Smooth muscle cell (in vitro differentiated cells): ENCODE results near the gene GFOD1. TPM values are rescaled to one million over a fixed set of nuclear protein-coding genes. Genes with fewer than 3 reads are reported as not detected.

ENCODE experiments used
- DNase-seq: peaks from one replicate; lab custom pipeline; 2025; ENCODE audit not compliant: unreplicated experiment; lab: John Stamatoyannopoulos, UW
- H2AFZ ChIP-seq: fragments of 200-600 bp; sonication (generic); 2 replicates; pipeline ENCODE4 v1.6.0; 2016; ENCODE audit warnings: antibody characterized with exemption, low read depth, mild to moderate bottlenecking
- H3F3A ChIP-seq: fragments of 200-600 bp; sonication (generic); 2 replicates; pipeline ENCODE4 v1.6.0; 2017; ENCODE audit warnings: antibody characterized with exemption, low read depth
- H3K27ac ChIP-seq: fragments of 200-600 bp; sonication (generic); 2 replicates; pipeline ENCODE4 v1.5.1; 2016; ENCODE audit warnings: low read depth, mild to moderate bottlenecking
- H3K27me3 ChIP-seq: fragments of 200-600 bp; sonication (generic); 2 replicates; pipeline ENCODE4 v1.6.1; 2016; ENCODE audit warnings: low read depth, mild to moderate bottlenecking
- H3K36me3 ChIP-seq: fragments of 200-600 bp; sonication (generic); 2 replicates; pipeline ENCODE4 v1.5.1; 2016; ENCODE audit warnings: low read depth
- H3K4me1 ChIP-seq: fragments of 200-600 bp; sonication (generic); 2 replicates; pipeline ENCODE4 v1.5.1; 2016; ENCODE audit warnings: low read depth
- H3K4me2 ChIP-seq: fragments of 200-600 bp; sonication (generic); 2 replicates; pipeline ENCODE4 v1.6.0; 2016; ENCODE audit warnings: mild to moderate bottlenecking
- H3K4me3 ChIP-seq: fragments of 200-600 bp; sonication (generic); 2 replicates; pipeline ENCODE4 v1.5.1; 2016; ENCODE audit warnings: mild to moderate bottlenecking
- H3K79me2 ChIP-seq: fragments of 200-600 bp; sonication (generic); 2 replicates; pipeline ENCODE4 v1.6.0; 2016; ENCODE audit warnings: low read depth, mild to moderate bottlenecking
- H3K9ac ChIP-seq: fragments of 200-600 bp; sonication (generic); 2 replicates; pipeline ENCODE4 v1.6.0; 2016; ENCODE audit warnings: low read depth
- H3K9me3 ChIP-seq: fragments of 200-600 bp; sonication (generic); replicated peaks from 2 replicates; pipeline ENCODE4 v1.5.1; 2016; ENCODE audit warnings: low read depth
- H4K20me1 ChIP-seq: fragments of 200-600 bp; sonication (generic); 2 replicates; pipeline ENCODE4 v1.6.0; 2016; ENCODE audit warnings: low read depth
- CTCF ChIP-seq: fragments of 200-600 bp; sonication (generic); IDR thresholded peaks from 2 replicates; pipeline ENCODE4 v1.5.1; 2017; ENCODE audit warnings: borderline replicate concordance, mild to moderate bottlenecking, antibody characterized with exemption; ENCODE audit not compliant: insufficient read depth, poor library complexity, severe bottlenecking
- whole genome bisulfite sequencing: methylation state at CpG from one replicate; pipeline ENCODE4 v1.1.7; 2016; ENCODE audit warnings: low lambda C conversion rate; 5-methylcytosine and 5-hydroxymethylcytosine counted together
- polyA plus RNA-seq: library from polyadenylated mRNA; unstranded; fragments of >200 nt; fragmentation: Nextera tagmentation; extraction: Ambion mirVana; gene quantifications from 2 replicates; pipeline ENCODE4 v1.2.1, GENCODE V29; 2016
- total RNA-seq: library from RNA; depleted of rRNA; stranded (reverse); fragments of >200 nt; gene quantifications from 2 replicates; pipeline ENCODE4 v1.2.3, GENCODE V29; 2014

The GFOD1 gene
- total and polyA plus RNA-seq, 2 experiments from 2014 or later: 9.6 to 14.0 TPM

GRCh38 chr6:13494137-13494536 is 6.7 kb upstream of the GFOD1 start:
- H3K27ac ChIP-seq: no peak overlapping the region
- no peak overlapping the region for H2AFZ ChIP-seq
- no peak for TF ChIP-seq CTCF
- no peak for DNase-seq
- H3K9me3 ChIP-seq: no peaks in the 10 kb centered on the region
- H3K4me1 ChIP-seq: peaks cover 13% of the 10 kb centered on the region
- no peaks in the 10 kb centered on the region for H4K20me1 ChIP-seq
- 19% methylated on average over 3 of the region's 3 CpGs for WGBS
- H3K9ac ChIP-seq: no peak overlapping the region
- no peaks in the 10 kb centered on the region for H3K27me3 ChIP-seq
- H3K79me2 ChIP-seq: no peaks in the 10 kb centered on the region
- no peaks in the 10 kb centered on the region for H3K36me3 ChIP-seq
- H3K4me3 ChIP-seq: no peak overlapping the region
- peak overlapping the region; percentile 32 for H3K4me2 ChIP-seq
- peaks cover 5% of the 10 kb centered on the region for H3F3A ChIP-seq

- H3F3A ChIP-seq: peaks cover 9% of the 10 kb centered on the region
- H3K27me3 ChIP-seq: no peaks in the 10 kb centered on the region
- H3K36me3 ChIP-seq: no peaks in the 10 kb centered on the region
- no peak overlapping the region for H3K4me3 ChIP-seq
- peaks cover 13% of the 10 kb centered on the region for H3K4me1 ChIP-seq
- no peak for TF ChIP-seq CTCF
- no peak overlapping the region for H2AFZ ChIP-seq
- H3K9me3 ChIP-seq: no peaks in the 10 kb centered on the region
- H3K79me2 ChIP-seq: no peaks in the 10 kb centered on the region
- 95% methylated on average over 3 of the region's 3 CpGs for WGBS
- no peak for DNase-seq
- no peak overlapping the region for H3K9ac ChIP-seq
- H3K27ac ChIP-seq: no peak overlapping the region
- H3K4me2 ChIP-seq: no peak overlapping the region
- H4K20me1 ChIP-seq: no peaks in the 10 kb centered on the region
Observed at GRCh38 chr6:13493147-13493546, 5.7 kb upstream of the GFOD1 start.

GRCh38 chr6:13492357-13492756 is 5.0 kb upstream of the GFOD1 start:
- Histone ChIP-seq H3F3A (peaks cover 9% of the 10 kb centered on the region), H3K27ac (no peak overlapping the region), H4K20me1 (no peaks in the 10 kb centered on the region), H3K4me1 (peaks cover 13% of the 10 kb centered on the region), H3K36me3 (no peaks in the 10 kb centered on the region), H3K27me3 (no peaks in the 10 kb centered on the region), H3K9ac (no peak overlapping the region), H3K4me2 (no peak overlapping the region), H3K79me2 (no peaks in the 10 kb centered on the region), H3K4me3 (no peak overlapping the region), H3K9me3 (no peaks in the 10 kb centered on the region), H2AFZ (no peak overlapping the region)
- no peak for TF ChIP-seq CTCF
- no peak for DNase-seq
- WGBS: 66% methylated on average over 2 of the region's 2 CpGs

- H3K36me3 ChIP-seq: no peaks in the 10 kb centered on the region
- H3K27ac ChIP-seq: no peak overlapping the region
- H3K4me3 ChIP-seq: no peak overlapping the region
- H3K9me3 ChIP-seq: no peaks in the 10 kb centered on the region
- no peaks in the 10 kb centered on the region for H3K27me3 ChIP-seq
- H4K20me1 ChIP-seq: no peaks in the 10 kb centered on the region
- no peak overlapping the region for H3K4me2 ChIP-seq
- H3F3A ChIP-seq: peaks cover 9% of the 10 kb centered on the region
- H3K79me2 ChIP-seq: no peaks in the 10 kb centered on the region
- no peak for TF ChIP-seq CTCF
- H2AFZ ChIP-seq: no peak overlapping the region
- H3K9ac ChIP-seq: no peak overlapping the region
- no peak for DNase-seq
- peaks cover 6% of the 10 kb centered on the region for H3K4me1 ChIP-seq
- WGBS: 88% methylated on average over 3 of the region's 3 CpGs
Observed at GRCh38 chr6:13491538-13491937, 4.1 kb upstream of the GFOD1 start.
